GM19452 (cell line): ENCODE measurements around the gene WDFY4.

Experiments used
- ATAC-seq: cut with Tn5 transposase; IDR thresholded peaks from one replicate; pipeline ENCODE4 v1.9.1; 2021; ENCODE audit not compliant: unreplicated experiment

The WDFY4 gene

GRCh38 chr10:48839809-48840679 lies 155.4 kb downstream of the WDFY4 start:
- no peak for ATAC-seq

- no peak for ATAC-seq
Observed at GRCh38 chr10:48842231-48842630, 157.6 kb downstream of the WDFY4 start.

GRCh38 chr10:48843198-48843597 lies 158.5 kb downstream of the WDFY4 start:
- ATAC-seq: no peak

- ATAC-seq: no peak
Observed at GRCh38 chr10:48844616-48845015, 159.9 kb downstream of the WDFY4 start.

- no peak for ATAC-seq
Observed at GRCh38 chr10:48845512-48845911, 160.8 kb downstream of the WDFY4 start.

- ATAC-seq: no peak
Observed at GRCh38 chr10:48847691-48848090, 163.0 kb downstream of the WDFY4 start.

- no peak for ATAC-seq
Observed at GRCh38 chr10:48856855-48857254, 172.2 kb downstream of the WDFY4 start.

- no peak for ATAC-seq
Observed at GRCh38 chr10:48872234-48872633, 187.6 kb downstream of the WDFY4 start.

- no peak for ATAC-seq
Observed at GRCh38 chr10:48878091-48878490, 193.4 kb downstream of the WDFY4 start.

- ATAC-seq: no peak
Observed at GRCh38 chr10:48879451-48879850, 194.8 kb downstream of the WDFY4 start.

GRCh38 chr10:48880016-48880705 lies 195.5 kb downstream of the WDFY4 start:
- ATAC-seq: no peak

GRCh38 chr10:48881937-48882336 lies 197.3 kb downstream of the WDFY4 start:
- ATAC-seq: no peak

GRCh38 chr10:48882881-48883280 lies 198.2 kb downstream of the WDFY4 start:
- no peak for ATAC-seq

GRCh38 chr10:48883701-48884100 lies 199.0 kb downstream of the WDFY4 start:
- no peak for ATAC-seq

GRCh38 chr10:48884179-48885045 lies 199.7 kb downstream of the WDFY4 start:
- ATAC-seq: no peak

- ATAC-seq: no peak
Observed at GRCh38 chr10:48885376-48885775, 200.7 kb downstream of the WDFY4 start.

- ATAC-seq: no peak
Observed at GRCh38 chr10:48887982-48888381, 203.3 kb downstream of the WDFY4 start.

- ATAC-seq: no peak
Observed at GRCh38 chr10:48890888-48891850, 206.5 kb downstream of the WDFY4 start.

GRCh38 chr10:48894911-48895802 lies 210.5 kb downstream of the WDFY4 start:
- ATAC-seq: no peak
